ENCODE data around the gene FBXL14.
A peak's percentile ranks its signal among the peaks of the same experiment; 100 is the strongest.

FBXL14 gene

GRCh38 chr12:1594261-1595025, at the start of gene FBXL14:
Gene FBXL14, minus strand, starts transcription at chr12:1594581. Its CDS starts 515 bp downstream, at chr12:1594066.
- peak; percentile 88 for DNase-seq (ENCODE audit: low spot score)
- TF ChIP-seq CTCF (IDR thresholded peaks at IDR 0.05; ENCODE audit: extremely low read depth, missing control alignments), result no peak

- no peak for DNase-seq (ENCODE audit: low spot score)
- TF ChIP-seq CTCF (IDR thresholded peaks at IDR 0.05; ENCODE audit: extremely low read depth, missing control alignments), result no peak
Observed at GRCh38 chr12:1643905-1644533, 49.6 kb upstream of the FBXL14 start.

- no peak for DNase-seq (ENCODE audit: low spot score)
- TF ChIP-seq CTCF (IDR thresholded peaks at IDR 0.05; ENCODE audit: extremely low read depth, missing control alignments), result no peak
Observed at GRCh38 chr12:1643043-1643442, 48.7 kb upstream of the FBXL14 start.

- no peak for TF ChIP-seq CTCF (IDR thresholded peaks at IDR 0.05; ENCODE audit: extremely low read depth, missing control alignments)
- no peak for DNase-seq (ENCODE audit: low spot score)
Observed at GRCh38 chr12:1642513-1642912, 48.1 kb upstream of the FBXL14 start.

GRCh38 chr12:1640328-1641234, 46.2 kb upstream of the FBXL14 start:
- DNase-seq (ENCODE audit: low spot score), result no peak
- no peak for TF ChIP-seq CTCF (IDR thresholded peaks at IDR 0.05; ENCODE audit: extremely low read depth, missing control alignments)

GRCh38 chr12:1639538-1639937, 45.2 kb upstream of the FBXL14 start:
- DNase-seq (ENCODE audit: low spot score), result no peak
- TF ChIP-seq CTCF (IDR thresholded peaks at IDR 0.05; ENCODE audit: extremely low read depth, missing control alignments), result no peak

Data from GM20000 (cell line).